SHP77 (cell line): Measurements from ENCODE around the gene MPP7.

Source experiments
- DNase-seq, 2 experiments: peaks; one replicate each; lab custom pipeline; 2025; lab: John Stamatoyannopoulos, UW

MPP7 gene

DNA sequence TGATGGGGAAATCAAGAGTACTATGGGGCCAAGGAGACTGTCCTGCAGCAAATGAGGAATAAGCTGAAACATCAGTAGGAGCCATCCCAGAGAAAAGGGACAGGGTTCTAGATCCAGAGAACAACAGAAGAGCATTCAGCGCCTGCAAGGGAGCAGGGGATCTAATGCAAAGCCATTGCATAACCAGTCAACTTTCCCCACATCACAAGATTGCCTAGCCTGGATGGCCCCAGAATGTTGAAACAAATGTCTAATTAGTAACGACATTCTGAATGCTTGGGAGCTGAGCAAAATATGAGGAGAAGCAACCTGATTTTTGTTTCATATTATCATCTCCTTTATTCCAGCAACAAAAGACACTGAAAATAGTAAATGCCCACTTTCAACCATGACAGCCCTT lies 2.7 kb upstream of the MPP7 start:
- DNase-seq = no peak

DNA sequence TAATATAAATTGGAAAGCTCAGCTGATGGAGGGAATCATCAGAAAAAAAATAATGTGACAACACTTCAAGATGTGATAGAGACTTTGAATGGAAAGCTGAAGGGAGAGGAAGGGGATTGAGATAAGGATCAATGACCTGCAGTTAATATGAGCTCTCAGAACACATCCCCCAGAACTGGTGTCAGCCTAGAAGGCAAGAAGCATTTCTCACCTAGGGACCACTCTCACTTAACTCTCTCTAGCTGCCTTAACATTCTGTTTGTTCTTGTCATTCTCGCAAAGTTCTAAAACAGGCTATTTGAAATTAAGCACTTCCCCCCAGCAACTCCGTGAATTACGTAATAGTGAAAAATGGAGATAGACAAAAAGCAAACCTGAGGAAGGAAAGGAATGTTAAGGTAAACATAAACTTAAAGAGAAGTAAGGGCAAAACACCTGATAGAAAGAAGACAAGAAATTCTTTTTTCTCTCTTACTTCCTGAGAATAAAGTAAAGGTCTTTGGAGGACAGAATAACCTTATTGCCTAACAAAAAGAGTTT lies 1.2 kb upstream of the MPP7 start:
- no peak for DNase-seq

DNA sequence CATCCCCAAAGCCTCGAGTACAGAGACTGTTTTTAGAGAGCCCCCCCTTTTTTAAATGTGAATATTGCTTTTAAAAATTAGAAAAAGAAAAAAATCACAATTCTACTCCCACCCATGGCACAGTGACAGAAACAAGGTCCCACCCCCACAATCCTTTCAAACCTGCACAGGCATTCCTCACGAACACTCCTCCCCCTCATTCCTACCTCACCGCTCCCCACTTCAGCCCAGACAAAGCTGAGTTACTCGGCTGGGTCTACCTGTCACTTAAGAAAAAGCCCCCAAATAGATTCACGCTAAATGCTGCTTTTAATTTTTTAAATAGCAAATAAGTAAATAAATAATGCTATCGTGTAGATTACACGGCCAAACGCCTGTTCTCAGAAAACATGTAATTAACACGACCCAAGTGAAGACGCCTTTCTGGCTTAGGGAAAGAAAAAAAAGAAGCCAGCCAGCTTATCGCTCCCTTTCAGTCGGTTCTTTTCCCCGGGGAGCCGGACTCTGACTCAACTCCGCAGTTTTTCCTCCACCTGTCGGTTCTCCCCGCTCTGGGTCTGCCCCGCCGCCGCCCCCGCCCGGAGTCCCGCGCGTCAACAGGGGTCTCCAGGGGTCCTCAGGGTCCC lies 739 bp downstream of the MPP7 start:
- DNase-seq = no peak

- no peak for DNase-seq
Observed at GRCh38 chr10:28300027-28300426, 2.8 kb downstream of the MPP7 start.

- no peak for DNase-seq
Observed at GRCh38 chr10:28298951-28299350, 3.9 kb downstream of the MPP7 start.

- DNase-seq = no peak
Observed at GRCh38 chr10:28296023-28296422, 6.8 kb downstream of the MPP7 start.

- no peak for DNase-seq
Observed at GRCh38 chr10:28295336-28295735, 7.5 kb downstream of the MPP7 start.

GRCh38 chr10:28294809-28295208 lies 8.1 kb downstream of the MPP7 start:
- no peak for DNase-seq

- DNase-seq = no peak
Observed at GRCh38 chr10:28294169-28294532, 8.7 kb downstream of the MPP7 start.

DNA sequence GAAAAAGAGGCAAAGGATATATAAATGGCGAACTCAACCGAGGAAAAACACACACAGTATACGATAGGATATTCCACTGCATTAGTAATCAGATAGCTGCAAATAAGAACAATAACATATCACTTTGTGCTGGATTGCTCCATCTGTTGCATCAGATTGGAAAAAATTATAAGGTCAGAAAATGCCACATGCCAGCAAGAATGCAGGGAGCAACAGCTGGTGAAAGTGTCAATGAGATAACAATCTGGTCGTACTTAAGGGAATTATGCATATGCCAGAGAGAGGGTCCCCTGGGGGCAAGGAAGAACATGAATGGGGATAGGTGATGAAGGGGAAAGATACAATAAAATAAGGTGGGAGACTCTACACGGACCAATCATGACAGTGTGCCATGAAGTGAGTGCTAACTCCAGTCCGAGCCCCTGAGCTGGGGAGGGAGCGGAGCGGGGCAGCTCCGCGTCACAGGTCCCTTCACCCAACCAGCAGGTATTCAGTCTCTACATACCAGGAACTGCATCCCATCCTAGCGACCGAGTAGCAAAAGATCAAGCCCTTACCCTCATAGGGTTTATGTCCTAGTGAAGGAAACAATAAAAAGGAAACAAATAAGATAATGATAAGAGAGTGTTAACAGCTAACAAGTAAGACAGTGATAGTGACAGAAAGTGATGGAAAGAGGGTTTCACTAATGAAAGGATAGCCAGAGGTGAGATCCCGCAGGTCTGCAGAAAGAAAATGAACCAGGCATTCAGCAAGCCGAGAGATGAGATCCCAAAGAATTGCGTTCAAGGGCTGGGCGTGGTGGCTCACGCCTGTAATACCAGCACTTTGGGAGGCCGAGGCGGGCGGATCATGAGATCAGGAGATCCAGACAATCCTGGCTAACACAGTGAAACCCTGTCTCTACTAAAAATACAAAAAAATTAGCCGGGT lies 9.4 kb downstream of the MPP7 start:
- DNase-seq = no peak

DNA sequence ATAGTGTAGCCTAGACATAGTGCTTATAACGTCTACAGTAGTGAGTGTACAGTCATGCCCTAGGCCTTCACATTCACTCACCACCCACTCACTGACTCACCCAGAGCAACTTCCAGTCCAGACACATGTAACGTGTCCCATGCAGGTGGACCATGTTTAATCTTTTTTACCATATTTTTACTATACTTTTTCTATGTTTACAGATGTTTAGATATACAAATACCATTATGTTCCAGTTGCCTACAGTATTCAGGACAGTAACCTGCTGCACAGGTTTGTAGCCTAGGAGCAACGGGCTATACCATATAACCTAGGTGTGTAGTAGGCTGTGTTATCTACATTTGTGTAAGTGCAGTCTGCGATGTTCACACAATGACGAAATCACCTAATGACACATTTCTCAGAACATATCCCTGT lies 11.0 kb downstream of the MPP7 start:
- no peak for DNase-seq

GRCh38 chr10:28285816-28286215 lies 17.0 kb downstream of the MPP7 start:
- DNase-seq = no peak

- no peak for DNase-seq
Observed at GRCh38 chr10:28284126-28284525, 18.7 kb downstream of the MPP7 start.

DNA sequence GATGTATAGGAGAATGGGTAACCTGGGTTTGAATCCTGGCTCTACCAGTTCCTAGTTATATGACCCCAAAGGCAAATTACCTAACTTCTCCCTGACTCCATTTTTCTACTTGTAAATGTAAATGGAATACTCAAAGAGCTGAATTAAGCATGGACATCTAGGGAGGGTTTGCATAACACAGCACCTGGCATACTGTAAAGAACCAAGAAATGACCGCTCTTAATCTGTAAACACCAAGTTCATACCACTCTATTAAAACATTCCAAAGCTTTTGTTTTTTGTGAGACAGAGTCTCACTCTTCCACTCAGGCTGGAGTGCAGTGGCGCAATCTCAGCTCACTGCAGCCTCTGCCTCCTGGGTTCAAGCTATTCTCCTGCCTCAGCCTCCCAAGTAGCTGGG lies 19.6 kb downstream of the MPP7 start:
- DNase-seq = no peak

- DNase-seq = no peak
Observed at GRCh38 chr10:28282336-28282735, 20.5 kb downstream of the MPP7 start.

DNA sequence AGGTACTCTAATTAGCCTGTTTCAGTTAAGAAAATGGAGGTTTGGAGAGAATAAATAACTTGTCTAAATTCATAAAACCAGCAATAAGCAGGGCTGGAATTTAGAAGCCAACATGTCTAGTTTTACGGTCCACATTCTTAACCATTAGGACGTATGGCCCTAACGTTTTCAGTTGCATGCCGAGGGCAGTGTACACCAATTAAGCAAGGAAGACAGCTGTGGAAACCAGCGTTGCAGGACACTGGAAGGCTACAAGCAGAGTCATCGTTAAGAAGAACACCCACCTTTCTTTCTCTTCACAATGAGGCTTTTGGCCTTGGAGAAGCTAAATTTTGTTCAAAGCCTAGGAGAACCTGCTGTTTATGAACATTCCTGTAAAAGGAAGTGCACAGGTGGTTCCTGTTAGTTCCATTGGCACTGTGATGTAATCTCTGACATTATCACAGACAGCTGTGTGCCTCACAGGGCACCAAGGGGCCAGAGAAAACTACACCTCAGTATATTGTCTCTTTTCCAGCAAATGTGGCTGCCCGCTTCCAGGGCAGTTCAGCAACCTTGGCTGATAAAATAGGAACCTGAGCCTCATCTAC lies 21.0 kb downstream of the MPP7 start:
- DNase-seq = no peak

GRCh38 chr10:28280652-28281051 lies 22.2 kb downstream of the MPP7 start:
- no peak for DNase-seq

GRCh38 chr10:28279878-28280277 lies 23.0 kb downstream of the MPP7 start:
- DNase-seq = no peak

DNA sequence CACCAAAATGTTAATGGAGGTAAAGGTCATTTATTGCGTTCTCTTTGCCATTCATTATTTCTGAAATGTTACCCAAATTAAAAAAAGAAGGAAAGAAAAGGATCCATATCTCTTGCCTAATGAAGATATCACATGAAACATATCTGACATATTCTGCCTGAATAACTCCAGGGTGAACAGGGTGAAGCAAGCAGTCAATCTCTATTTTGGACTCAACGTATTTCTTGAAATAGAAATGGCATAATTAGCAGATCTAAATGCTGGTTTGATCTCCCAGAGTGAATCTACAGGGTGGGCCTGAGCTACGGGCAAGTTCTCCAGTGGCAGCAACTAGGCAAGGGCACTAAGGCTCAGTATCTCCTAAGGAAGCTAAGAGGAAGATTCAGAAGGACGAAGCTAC lies 24.0 kb downstream of the MPP7 start:
- no peak for DNase-seq

DNA sequence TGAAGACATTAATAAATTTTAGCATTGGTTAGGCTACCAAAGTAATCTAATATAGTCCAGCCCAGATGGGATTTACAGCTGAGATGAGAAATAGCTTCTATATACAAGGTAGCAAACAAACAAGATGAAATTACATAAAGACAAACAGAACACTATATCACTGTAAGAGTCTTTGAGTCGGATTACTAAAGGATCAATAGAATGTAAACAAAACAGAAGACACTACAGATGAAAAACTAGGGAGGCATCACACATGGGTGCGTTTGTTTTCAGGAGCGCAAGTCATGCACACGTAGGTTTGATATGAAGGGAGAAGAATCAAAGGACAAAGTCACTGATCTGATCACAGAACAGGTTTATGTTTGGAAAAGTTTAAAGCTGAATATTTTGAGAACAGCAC lies 26.5 kb downstream of the MPP7 start:
- DNase-seq = no peak

GRCh38 chr10:28274475-28274874 lies 28.4 kb downstream of the MPP7 start:
- no peak for DNase-seq

- DNase-seq = no peak
Observed at GRCh38 chr10:28273343-28273742, 29.5 kb downstream of the MPP7 start.
